PFSK-1 (cell line): ENCODE results near the gene COLQ.

Experiments used
- POLR2AphosphoS5 ChIP-seq: IDR thresholded peaks from 2 replicates; pipeline ENCODE4 v1.6.1; 2012; ENCODE audit warnings: low read depth, mild to moderate bottlenecking, control low read depth, low read length, moderate library complexity
- TAF1 ChIP-seq: IDR thresholded peaks from 2 replicates; pipeline ENCODE4 v1.6.1; 2012; ENCODE audit warnings: low read length, control low read depth, borderline replicate concordance; ENCODE audit not compliant: insufficient read depth
- TF ChIP-seq, protein P1 (sequence below), 2 experiments: IDR thresholded peaks; 2 replicates each; pipeline versions ENCODE4 v1.6.1 to v1.8.0; 2011 to 2012; ENCODE audit warnings: low read depth in 2 of 2, low read length in 2 of 2, control low read depth in 1 of 2, inconsistent platforms in 1 of 2, mild to moderate bottlenecking in 1 of 2, moderate library complexity in 1 of 2; ENCODE audit not compliant: insufficient read depth in 1 of 2

DNA sequence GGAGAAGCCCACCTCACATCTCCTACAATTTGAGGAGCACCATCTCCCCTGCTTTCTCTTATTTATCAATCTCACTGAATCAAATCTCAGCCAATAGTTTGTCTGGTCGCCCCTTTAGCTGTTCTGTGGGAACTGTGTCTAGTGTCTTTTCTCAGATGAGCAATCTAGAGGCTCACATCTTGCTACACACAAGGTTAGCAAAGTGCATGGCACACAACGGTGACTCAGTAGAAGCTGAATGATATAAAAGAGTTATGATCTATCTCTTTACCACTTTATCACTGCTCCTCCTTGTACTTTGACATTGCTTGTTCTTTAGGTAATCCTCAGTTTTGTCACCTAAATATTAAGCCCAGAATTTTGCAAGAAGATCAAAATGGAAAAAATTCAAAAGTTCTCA is 16.8 kb upstream of the COLQ start:
- no peak for TF ChIP-seq POLR2AphosphoS5
- TF ChIP-seq TAF1: no peak
- TF ChIP-seq, protein P1, sequence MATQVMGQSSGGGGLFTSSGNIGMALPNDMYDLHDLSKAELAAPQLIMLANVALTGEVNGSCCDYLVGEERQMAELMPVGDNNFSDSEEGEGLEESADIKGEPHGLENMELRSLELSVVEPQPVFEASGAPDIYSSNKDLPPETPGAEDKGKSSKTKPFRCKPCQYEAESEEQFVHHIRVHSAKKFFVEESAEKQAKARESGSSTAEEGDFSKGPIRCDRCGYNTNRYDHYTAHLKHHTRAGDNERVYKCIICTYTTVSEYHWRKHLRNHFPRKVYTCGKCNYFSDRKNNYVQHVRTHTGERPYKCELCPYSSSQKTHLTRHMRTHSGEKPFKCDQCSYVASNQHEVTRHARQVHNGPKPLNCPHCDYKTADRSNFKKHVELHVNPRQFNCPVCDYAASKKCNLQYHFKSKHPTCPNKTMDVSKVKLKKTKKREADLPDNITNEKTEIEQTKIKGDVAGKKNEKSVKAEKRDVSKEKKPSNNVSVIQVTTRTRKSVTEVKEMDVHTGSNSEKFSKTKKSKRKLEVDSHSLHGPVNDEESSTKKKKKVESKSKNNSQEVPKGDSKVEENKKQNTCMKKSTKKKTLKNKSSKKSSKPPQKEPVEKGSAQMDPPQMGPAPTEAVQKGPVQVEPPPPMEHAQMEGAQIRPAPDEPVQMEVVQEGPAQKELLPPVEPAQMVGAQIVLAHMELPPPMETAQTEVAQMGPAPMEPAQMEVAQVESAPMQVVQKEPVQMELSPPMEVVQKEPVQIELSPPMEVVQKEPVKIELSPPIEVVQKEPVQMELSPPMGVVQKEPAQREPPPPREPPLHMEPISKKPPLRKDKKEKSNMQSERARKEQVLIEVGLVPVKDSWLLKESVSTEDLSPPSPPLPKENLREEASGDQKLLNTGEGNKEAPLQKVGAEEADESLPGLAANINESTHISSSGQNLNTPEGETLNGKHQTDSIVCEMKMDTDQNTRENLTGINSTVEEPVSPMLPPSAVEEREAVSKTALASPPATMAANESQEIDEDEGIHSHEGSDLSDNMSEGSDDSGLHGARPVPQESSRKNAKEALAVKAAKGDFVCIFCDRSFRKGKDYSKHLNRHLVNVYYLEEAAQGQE (IDR thresholded peaks at IDR 0.05; ENCODE audit: insufficient read depth in 1 of 2, low read depth in 2 of 2, low read length in 2 of 2): no peak
